K562 (cell line): ENCODE results near the gene XPO6. TPM values are rescaled to one million over a fixed set of nuclear protein-coding genes. Genes with fewer than 3 reads are reported as not detected.
A peak's percentile ranks its signal among the peaks of the same experiment; 100 is the strongest.

Experiments
- ARID3B ChIP-seq: fragments of 250-450 bp; sonication (Bioruptor Pico); IDR thresholded peaks from 2 replicates; pipeline ENCODE4 v1.4.0; 2020; ENCODE audit warnings: borderline replicate concordance
- GABPA ChIP-seq: fragments of 200-800 bp; sonication (Bioruptor generic); conservative IDR thresholded peaks from 2 replicates; pipeline ENCODE4 v1.6.1; 2016; ENCODE audit warnings: low read depth, missing genetic modification characterization, missing compliant biosample characterization
- HIVEP1 ChIP-seq: fragments of 250-450 bp; sonication (Bioruptor Pico); IDR thresholded peaks from 2 replicates; pipeline ENCODE4 v1.4.0; 2020; ENCODE audit warnings: mild to moderate bottlenecking
- HMG20A ChIP-seq: fragments of 450-650 bp; formaldehyde crosslinking; conservative IDR thresholded peaks from 2 replicates; pipeline ENCODE4 v1.4.0; 2020; ENCODE audit warnings: mild to moderate bottlenecking, mixed read lengths
- MAZ ChIP-seq, 2 experiments: fragments of 450-650 bp in 1 of 2; sonication (generic) in 1 of 2; formaldehyde crosslinking; IDR thresholded peaks in 1 of 2; conservative IDR thresholded peaks in 1 of 2; 2 replicates each; pipeline versions ENCODE4 v1.4.0 to v1.5.0; 2020; ENCODE audit warnings: mild to moderate bottlenecking in 1 of 2, missing genetic modification reagents in 1 of 2
- NBN ChIP-seq: fragments of 450-650 bp; IDR thresholded peaks from 2 replicates; pipeline ENCODE4 v1.6.1; 2016; ENCODE audit warnings: low read depth, mild to moderate bottlenecking
- RB1 ChIP-seq: fragments of 450-650 bp; IDR thresholded peaks from 2 replicates; pipeline ENCODE4 v1.6.1; 2017; ENCODE audit warnings: low read depth, mild to moderate bottlenecking
- ZC3H11A ChIP-seq: IDR thresholded peaks from 2 replicates; pipeline ENCODE4 v1.6.1; 2012; ENCODE audit warnings: low read depth, low read length, improper control_type of control experiment
- polyA plus RNA-seq, 8 experiments: library from polyadenylated mRNA; depleted of rRNA in 4 of 8; stranded (reverse) in 5 of 8; unstranded in 3 of 8; fragments of >200 nt; fragmentation: Nextera tagmentation in 2 of 8; fragmentation: Illumina TruSeq in 1 of 8; extraction: Ambion mirVana in 2 of 8; extraction: Trizol in 1 of 8; gene quantifications; 2 replicates each; pipeline versions ENCODE4 v1.2.1 to v1.2.3, GENCODE V29; 2011 to 2014; ENCODE audit warnings: inconsistent platforms in 1 of 8, missing spikeins in 1 of 8
- total RNA-seq, 7 experiments: library from RNA; depleted of rRNA in 6 of 7; stranded (reverse); fragments of >200 nt in 6 of 7; fragmentation: Illumina TruSeq in 2 of 7; extraction: Trizol in 2 of 7; gene quantifications; 2 replicates each; pipeline versions ENCODE4 v1.2.1 to v1.2.3, GENCODE V29; 2011 to 2021; ENCODE audit warnings: low replicate concordance in 1 of 7
- TF ChIP-seq, protein P1 (sequence below): fragments of 450-650 bp; IDR thresholded peaks from 2 replicates; pipeline ENCODE4 v1.6.1; 2016; ENCODE audit warnings: mild to moderate bottlenecking, moderate library complexity
- TF ChIP-seq, protein P2 (sequence below): IDR thresholded peaks from 2 replicates; pipeline ENCODE4 v1.6.1; 2011; ENCODE audit warnings: borderline replicate concordance, low read depth, mild to moderate bottlenecking, moderate library complexity, low read length; ENCODE audit not compliant: insufficient read depth, poor library complexity, severe bottlenecking
- TF ChIP-seq, protein P3 (sequence below): sonication (generic); formaldehyde crosslinking; IDR thresholded peaks from 2 replicates; pipeline ENCODE4 v1.5.0; 2020; ENCODE audit warnings: missing genetic modification reagents

XPO6 gene
- total and polyA plus RNA-seq, 9 of the 15 experiments (the other 6 are each of a cell fraction or from before 2014, with no cell fraction given), result 11.2 to 196 (median 119) TPM

GRCh38 chr16:28210979-28211588 is 681 bp downstream of the XPO6 start (continued):
- TF ChIP-seq, protein P1, sequence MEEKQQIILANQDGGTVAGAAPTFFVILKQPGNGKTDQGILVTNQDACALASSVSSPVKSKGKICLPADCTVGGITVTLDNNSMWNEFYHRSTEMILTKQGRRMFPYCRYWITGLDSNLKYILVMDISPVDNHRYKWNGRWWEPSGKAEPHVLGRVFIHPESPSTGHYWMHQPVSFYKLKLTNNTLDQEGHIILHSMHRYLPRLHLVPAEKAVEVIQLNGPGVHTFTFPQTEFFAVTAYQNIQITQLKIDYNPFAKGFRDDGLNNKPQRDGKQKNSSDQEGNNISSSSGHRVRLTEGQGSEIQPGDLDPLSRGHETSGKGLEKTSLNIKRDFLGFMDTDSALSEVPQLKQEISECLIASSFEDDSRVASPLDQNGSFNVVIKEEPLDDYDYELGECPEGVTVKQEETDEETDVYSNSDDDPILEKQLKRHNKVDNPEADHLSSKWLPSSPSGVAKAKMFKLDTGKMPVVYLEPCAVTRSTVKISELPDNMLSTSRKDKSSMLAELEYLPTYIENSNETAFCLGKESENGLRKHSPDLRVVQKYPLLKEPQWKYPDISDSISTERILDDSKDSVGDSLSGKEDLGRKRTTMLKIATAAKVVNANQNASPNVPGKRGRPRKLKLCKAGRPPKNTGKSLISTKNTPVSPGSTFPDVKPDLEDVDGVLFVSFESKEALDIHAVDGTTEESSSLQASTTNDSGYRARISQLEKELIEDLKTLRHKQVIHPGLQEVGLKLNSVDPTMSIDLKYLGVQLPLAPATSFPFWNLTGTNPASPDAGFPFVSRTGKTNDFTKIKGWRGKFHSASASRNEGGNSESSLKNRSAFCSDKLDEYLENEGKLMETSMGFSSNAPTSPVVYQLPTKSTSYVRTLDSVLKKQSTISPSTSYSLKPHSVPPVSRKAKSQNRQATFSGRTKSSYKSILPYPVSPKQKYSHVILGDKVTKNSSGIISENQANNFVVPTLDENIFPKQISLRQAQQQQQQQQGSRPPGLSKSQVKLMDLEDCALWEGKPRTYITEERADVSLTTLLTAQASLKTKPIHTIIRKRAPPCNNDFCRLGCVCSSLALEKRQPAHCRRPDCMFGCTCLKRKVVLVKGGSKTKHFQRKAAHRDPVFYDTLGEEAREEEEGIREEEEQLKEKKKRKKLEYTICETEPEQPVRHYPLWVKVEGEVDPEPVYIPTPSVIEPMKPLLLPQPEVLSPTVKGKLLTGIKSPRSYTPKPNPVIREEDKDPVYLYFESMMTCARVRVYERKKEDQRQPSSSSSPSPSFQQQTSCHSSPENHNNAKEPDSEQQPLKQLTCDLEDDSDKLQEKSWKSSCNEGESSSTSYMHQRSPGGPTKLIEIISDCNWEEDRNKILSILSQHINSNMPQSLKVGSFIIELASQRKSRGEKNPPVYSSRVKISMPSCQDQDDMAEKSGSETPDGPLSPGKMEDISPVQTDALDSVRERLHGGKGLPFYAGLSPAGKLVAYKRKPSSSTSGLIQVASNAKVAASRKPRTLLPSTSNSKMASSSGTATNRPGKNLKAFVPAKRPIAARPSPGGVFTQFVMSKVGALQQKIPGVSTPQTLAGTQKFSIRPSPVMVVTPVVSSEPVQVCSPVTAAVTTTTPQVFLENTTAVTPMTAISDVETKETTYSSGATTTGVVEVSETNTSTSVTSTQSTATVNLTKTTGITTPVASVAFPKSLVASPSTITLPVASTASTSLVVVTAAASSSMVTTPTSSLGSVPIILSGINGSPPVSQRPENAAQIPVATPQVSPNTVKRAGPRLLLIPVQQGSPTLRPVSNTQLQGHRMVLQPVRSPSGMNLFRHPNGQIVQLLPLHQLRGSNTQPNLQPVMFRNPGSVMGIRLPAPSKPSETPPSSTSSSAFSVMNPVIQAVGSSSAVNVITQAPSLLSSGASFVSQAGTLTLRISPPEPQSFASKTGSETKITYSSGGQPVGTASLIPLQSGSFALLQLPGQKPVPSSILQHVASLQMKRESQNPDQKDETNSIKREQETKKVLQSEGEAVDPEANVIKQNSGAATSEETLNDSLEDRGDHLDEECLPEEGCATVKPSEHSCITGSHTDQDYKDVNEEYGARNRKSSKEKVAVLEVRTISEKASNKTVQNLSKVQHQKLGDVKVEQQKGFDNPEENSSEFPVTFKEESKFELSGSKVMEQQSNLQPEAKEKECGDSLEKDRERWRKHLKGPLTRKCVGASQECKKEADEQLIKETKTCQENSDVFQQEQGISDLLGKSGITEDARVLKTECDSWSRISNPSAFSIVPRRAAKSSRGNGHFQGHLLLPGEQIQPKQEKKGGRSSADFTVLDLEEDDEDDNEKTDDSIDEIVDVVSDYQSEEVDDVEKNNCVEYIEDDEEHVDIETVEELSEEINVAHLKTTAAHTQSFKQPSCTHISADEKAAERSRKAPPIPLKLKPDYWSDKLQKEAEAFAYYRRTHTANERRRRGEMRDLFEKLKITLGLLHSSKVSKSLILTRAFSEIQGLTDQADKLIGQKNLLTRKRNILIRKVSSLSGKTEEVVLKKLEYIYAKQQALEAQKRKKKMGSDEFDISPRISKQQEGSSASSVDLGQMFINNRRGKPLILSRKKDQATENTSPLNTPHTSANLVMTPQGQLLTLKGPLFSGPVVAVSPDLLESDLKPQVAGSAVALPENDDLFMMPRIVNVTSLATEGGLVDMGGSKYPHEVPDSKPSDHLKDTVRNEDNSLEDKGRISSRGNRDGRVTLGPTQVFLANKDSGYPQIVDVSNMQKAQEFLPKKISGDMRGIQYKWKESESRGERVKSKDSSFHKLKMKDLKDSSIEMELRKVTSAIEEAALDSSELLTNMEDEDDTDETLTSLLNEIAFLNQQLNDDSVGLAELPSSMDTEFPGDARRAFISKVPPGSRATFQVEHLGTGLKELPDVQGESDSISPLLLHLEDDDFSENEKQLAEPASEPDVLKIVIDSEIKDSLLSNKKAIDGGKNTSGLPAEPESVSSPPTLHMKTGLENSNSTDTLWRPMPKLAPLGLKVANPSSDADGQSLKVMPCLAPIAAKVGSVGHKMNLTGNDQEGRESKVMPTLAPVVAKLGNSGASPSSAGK, result peak; percentile 81
- TF ChIP-seq ZC3H11A, result no peak
- TF ChIP-seq, protein P2, sequence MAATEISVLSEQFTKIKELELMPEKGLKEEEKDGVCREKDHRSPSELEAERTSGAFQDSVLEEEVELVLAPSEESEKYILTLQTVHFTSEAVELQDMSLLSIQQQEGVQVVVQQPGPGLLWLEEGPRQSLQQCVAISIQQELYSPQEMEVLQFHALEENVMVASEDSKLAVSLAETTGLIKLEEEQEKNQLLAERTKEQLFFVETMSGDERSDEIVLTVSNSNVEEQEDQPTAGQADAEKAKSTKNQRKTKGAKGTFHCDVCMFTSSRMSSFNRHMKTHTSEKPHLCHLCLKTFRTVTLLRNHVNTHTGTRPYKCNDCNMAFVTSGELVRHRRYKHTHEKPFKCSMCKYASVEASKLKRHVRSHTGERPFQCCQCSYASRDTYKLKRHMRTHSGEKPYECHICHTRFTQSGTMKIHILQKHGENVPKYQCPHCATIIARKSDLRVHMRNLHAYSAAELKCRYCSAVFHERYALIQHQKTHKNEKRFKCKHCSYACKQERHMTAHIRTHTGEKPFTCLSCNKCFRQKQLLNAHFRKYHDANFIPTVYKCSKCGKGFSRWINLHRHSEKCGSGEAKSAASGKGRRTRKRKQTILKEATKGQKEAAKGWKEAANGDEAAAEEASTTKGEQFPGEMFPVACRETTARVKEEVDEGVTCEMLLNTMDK, result no peak
- TF ChIP-seq MAZ (CRISPR knock-in tag; conservative IDR thresholded peaks at IDR 0.05 in 1 of 2, IDR thresholded peaks at IDR 0.05 in 1 of 2), result peak; percentile 37 to 42; a peak in 2 of 4 replicates
- no peak for TF ChIP-seq HIVEP1 (CRISPR knock-in tag)
- TF ChIP-seq, protein P3, sequence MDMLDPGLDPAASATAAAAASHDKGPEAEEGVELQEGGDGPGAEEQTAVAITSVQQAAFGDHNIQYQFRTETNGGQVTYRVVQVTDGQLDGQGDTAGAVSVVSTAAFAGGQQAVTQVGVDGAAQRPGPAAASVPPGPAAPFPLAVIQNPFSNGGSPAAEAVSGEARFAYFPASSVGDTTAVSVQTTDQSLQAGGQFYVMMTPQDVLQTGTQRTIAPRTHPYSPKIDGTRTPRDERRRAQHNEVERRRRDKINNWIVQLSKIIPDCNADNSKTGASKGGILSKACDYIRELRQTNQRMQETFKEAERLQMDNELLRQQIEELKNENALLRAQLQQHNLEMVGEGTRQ (CRISPR knock-in tag), result no peak
- TF ChIP-seq GABPA (tag), result no peak
- TF ChIP-seq NBN, result no peak
- no peak for TF ChIP-seq HMG20A (CRISPR knock-in tag)
- peak; percentile 46; the same call in 1 of the 2 replicates for TF ChIP-seq RB1
- no peak for TF ChIP-seq ARID3B (CRISPR knock-in tag)
